ENCODE data around the gene ALG5. TPM values are rescaled to one million over a fixed set of nuclear protein-coding genes. Genes with fewer than 3 reads are reported as not detected.

Gene ALG5
- polyA plus RNA-seq, 1 of the 3 experiments (the other 2 are of a cell fraction) = 24.2 TPM

Other genes with a start within 250 kb of the ALG5 start
- gene RFXAP, start 180.1 kb downstream of the ALG5 start, polyA plus RNA-seq (2012; rRNA removed) = 4.1 and 5.0 TPM in 2 replicates
- 3.1 and 4.0 TPM in 2 replicates for gene SMAD9, start 79.1 kb downstream of the ALG5 start, polyA plus RNA-seq (2012; rRNA removed)
- gene EXOSC8, start 1.4 kb upstream of the ALG5 start, polyA plus RNA-seq (2012; rRNA removed) = 29.0 TPM in 2 replicates
- gene SUPT20H, start 60.3 kb upstream of the ALG5 start, polyA plus RNA-seq (2012; rRNA removed) = 39.4 and 59.0 TPM in 2 replicates
- not detected in 2 replicates for gene CSNK1A1L, start 106.3 kb upstream of the ALG5 start, polyA plus RNA-seq (2012; rRNA removed)

Data from SK-N-SH (cell line).